Stimulated activated CD8-positive, alpha-beta memory T cell treated with anti-CD3 and anti-CD28 coated beads, Interleukin-2, amount 100 ng/mL, for 48 hours (primary cell): ENCODE data around the gene SDCCAG8.

Experiments used
- DNase-seq, 2 donors: peaks; one replicate each; pipeline ENCODE4 v3.0.0-alpha.2; 2020; ENCODE audit warnings: low read depth in 2 of 2

SDCCAG8 gene

GRCh38 chr1:243499711-243500110, 243.9 kb downstream of the SDCCAG8 start:
- no peak for DNase-seq

DNA sequence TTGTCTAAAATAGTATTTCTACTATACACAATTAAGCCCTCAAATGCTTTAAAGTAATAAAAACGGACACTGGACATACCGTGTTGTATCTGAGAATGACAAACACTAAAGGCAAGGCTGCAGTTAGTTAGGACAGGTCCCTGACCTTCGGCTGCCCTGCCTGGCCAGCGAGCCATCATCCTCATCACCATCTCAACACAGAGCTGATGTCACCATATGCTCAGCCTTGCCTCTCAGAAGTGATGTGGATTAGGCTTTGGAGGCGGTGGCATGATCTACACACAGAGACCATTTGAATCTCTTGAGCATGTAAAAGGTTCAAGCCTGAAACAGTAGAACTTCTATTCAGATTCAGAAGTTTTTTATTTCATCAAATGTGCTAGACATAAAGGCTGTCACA, 244.7 kb downstream of the SDCCAG8 start:
- DNase-seq = no peak

GRCh38 chr1:243501002-243501401, 245.2 kb downstream of the SDCCAG8 start:
- no peak for DNase-seq

GRCh38 chr1:243503155-243503554, 247.3 kb downstream of the SDCCAG8 start:
- no peak for DNase-seq

GRCh38 chr1:243505986-243506689, 250.3 kb downstream of the SDCCAG8 start:
- DNase-seq = no peak

DNA sequence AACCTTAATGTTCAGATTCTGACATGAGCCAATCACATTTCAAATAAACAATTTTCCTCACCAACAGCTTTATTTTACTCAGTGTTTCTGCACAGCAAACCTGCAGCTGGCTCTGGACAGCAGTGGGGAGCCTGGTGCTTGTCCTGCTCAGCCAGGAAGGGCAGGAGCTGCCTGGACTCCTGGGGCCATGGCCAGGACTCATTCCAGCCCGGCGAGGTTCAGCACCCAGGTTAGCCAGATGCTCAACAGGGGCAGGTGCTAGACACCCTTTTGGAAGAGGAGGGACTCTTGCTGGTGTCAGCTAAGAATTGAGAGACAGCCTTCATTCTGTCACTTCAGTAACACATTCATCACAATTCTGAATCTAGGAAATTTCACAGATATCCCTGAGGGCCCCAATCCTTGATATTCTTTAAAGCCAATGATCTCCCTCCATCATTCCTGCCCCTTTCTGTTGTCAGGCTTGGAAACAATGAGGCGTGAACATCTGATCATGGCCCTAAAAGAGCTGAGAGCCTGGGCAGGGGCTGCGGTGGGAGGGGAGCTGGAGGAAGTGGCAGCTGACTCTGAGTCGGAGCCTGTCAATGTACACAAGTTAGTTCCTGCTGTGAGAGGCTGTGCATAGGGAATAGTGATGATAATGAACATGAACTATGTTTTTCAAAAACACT, 251.3 kb downstream of the SDCCAG8 start:
- no peak for DNase-seq

GRCh38 chr1:243507672-243508302, 251.9 kb downstream of the SDCCAG8 start:
- DNase-seq = no peak

GRCh38 chr1:243508303-243508713, 252.5 kb downstream of the SDCCAG8 start:
- DNase-seq = no peak

- no peak for DNase-seq
Measured at GRCh38 chr1:243508943-243509342, 253.1 kb downstream of the SDCCAG8 start.

DNA sequence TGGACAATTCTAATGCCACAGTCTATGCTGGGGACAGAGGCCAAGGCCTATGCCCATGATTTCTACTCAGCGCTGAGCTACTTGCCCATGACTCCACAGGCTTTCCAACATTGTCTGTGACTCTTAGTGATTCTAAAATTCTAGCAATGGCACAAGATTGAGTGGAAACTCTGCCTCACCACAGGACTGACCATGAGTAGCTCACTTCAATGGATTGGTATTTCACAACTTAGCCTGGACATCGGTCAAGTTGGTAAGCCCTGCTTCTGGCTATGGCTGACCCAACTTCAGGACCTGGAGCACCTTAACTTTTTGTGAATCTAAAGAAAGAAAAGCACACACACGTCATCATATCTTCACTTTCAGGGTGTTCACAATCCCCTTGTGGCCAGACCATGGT, 255.1 kb downstream of the SDCCAG8 start:
- no peak for DNase-seq

DNA sequence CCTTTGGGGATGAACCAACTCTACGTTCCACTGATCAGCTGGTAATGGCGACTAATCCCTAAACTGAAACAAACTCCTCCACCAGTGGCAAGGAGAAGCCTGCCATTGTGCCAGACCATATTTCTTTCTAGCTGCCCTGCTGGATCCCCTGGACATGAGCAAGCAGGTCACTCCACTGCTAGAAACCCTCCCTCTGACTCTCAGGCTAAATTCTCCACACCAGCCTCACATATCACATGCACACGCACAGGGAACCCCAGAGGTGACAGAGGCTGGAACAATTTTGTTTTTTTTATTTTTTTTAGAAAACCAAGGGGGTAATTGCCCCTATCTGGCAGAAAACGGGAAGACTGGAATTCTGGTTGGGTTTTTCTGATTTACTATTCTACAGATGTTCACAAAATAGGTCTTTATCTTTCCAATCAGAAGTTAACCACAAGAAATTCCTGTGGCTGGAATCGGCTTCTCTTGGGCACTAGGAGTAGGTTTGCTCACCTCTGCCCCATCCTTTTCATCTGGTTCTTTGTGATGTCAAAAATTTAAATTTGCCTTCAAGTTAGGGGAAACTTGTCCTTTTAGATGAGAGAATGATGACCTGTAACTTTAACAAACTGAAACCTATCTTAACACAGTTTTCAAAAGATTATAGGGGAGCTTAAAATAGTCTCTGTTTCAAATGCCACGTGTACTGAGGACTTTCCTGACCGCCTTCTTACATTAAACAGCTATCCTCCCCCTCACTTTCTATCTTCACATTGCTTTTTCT, 258.1 kb downstream of the SDCCAG8 start:
- no peak for DNase-seq

- DNase-seq = no peak
Measured at GRCh38 chr1:243514927-243515326, 259.1 kb downstream of the SDCCAG8 start.

GRCh38 chr1:243520831-243521230, 265.0 kb downstream of the SDCCAG8 start:
- DNase-seq = no peak

GRCh38 chr1:243523766-243524165, 267.9 kb downstream of the SDCCAG8 start:
- no peak for DNase-seq

DNA sequence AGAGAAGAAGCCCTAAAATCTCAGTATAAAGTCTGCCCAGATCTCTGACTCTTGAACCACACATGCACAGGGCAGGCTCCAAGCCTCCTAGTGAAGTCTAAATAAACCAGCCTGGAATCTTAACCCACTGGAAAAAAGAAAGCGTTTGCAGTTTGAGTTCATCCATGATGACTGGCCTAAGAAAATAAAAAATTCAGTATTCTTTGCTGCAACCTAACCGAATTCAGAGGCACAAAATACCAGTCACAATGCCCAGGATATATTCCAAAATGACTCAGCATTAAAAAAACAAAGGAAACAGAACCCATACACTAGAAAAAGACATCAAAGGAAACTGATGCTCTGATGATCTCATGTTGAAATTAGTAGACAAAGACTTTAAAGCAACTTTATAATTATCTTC, 269.2 kb downstream of the SDCCAG8 start:
- DNase-seq = no peak

GRCh38 chr1:243526180-243526579, 270.3 kb downstream of the SDCCAG8 start:
- DNase-seq = no peak

GRCh38 chr1:243528459-243529121, 272.7 kb downstream of the SDCCAG8 start:
- no peak for DNase-seq

DNA sequence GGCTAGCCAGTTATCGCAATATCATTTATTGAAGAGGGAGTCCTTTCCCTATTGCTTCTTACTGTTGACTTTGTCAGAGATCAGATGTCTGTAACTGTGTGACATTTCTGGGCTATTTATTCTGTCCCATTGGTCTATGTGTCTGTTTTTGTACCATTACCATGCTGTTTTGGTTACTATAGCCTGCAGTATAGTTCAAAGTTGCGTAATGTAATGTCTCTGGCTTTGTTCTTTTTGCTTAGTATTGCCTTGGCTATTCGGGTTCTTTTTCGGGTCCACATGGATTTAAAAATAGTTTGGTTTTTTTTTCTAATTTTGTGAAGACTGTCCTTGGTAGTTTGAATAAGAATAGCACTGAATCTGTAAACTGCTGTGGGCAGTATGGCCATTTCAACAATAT, 273.7 kb downstream of the SDCCAG8 start:
- no peak for DNase-seq

- no peak for DNase-seq
Measured at GRCh38 chr1:243535014-243535413, 279.2 kb downstream of the SDCCAG8 start.

- DNase-seq = no peak
Measured at GRCh38 chr1:243539636-243540035, 283.8 kb downstream of the SDCCAG8 start.

DNA sequence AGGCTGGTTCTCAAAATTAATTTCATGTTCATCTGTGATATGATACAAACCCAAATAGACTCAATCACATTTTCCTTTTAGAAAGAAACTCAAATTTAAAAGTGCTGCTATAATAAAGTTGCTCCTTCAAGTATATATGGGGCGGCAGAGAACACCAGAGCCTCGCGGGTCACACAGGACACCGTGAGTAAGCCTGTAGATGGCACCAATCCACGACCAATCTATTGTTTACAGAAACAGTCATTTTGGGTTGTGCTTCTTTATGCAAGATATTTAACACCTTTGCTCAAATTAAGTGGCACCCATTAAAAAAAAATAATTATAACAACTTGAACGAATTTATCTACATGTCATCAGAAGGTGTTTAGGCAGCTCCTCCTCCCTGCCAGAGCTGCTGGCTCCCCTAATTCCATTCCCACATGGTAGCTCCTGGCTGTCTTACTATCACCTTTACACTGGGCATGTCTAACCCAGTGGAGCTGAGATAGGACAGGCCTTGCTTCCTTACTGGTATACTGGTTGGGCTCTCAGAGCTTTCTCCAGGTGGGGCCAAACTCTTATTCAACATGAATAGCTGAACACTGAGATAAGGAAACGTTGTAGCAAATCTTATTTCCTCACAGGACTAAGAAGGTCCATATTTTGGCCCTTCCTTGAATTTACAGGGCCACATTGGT, 287.0 kb downstream of the SDCCAG8 start:
- DNase-seq = no peak
